Measurements from ENCODE around the gene PAX5. TPM values are rescaled to one million over a fixed set of nuclear protein-coding genes. Genes with fewer than 3 reads are reported as not detected.

PAX5 gene
- total and polyA plus RNA-seq, 2 of the 13 experiments (the other 11 are each of a cell fraction or from before 2014, with no cell fraction given) = not detected

GRCh38 chr9:37079370-37080164 lies 45.5 kb upstream of the PAX5 start (continued):
- no peak; the same call in 1 of the 2 replicates for TF ChIP-seq ZHX2 (IDR thresholded peaks at IDR 0.05; ENCODE audit: low read depth)
- 0 out of 2 replicates have a peak, but pooled peaks have one; percentile 74 for TF ChIP-seq ZHX2 (CRISPR knock-in tag; IDR thresholded peaks at IDR 0.05; ENCODE audit: borderline replicate concordance)
- TF ChIP-seq ZNF33B (CRISPR knock-in tag; IDR thresholded peaks at IDR 0.05) = peak; percentile 100
- TF ChIP-seq PTBP1 (IDR thresholded peaks at IDR 0.05; ENCODE audit: low read depth, low read length, poor library complexity, severe bottlenecking) = peak; percentile 62
- TF ChIP-seq ASH2L (IDR thresholded peaks at IDR 0.05; ENCODE audit: insufficient read length, low read depth, low read length) = peak; percentile 86
- TF ChIP-seq RARA (CRISPR knock-in tag; IDR thresholded peaks at IDR 0.05) = peak; percentile 63
- peak; percentile 96 for TF ChIP-seq MXI1 (IDR thresholded peaks at IDR 0.05; ENCODE audit: borderline replicate concordance, low read depth, low read length)
- peak; percentile 76 for TF ChIP-seq ZNF121 (CRISPR knock-in tag; IDR thresholded peaks at IDR 0.05)
- TF ChIP-seq ETV5 (CRISPR knock-in tag; IDR thresholded peaks at IDR 0.05; ENCODE audit: borderline replicate concordance) = peak; percentile 59
- no peak for TF ChIP-seq CBX2 (IDR thresholded peaks at IDR 0.05; ENCODE audit: low read depth, low read length)
- peak; percentile 92; the same call in 1 of the 2 replicates for TF ChIP-seq CBX2 (CRISPR knock-in tag; IDR thresholded peaks at IDR 0.05; ENCODE audit: low read depth)
- peak; percentile 89 for TF ChIP-seq HDAC1 (CRISPR knock-in tag; IDR thresholded peaks at IDR 0.05)
- peak; percentile 99 for TF ChIP-seq EED (CRISPR knock-in tag; IDR thresholded peaks at IDR 0.05)
- peak; percentile 98 for TF ChIP-seq MXD4 (CRISPR knock-in tag; IDR thresholded peaks at IDR 0.05)
- peak; percentile 99 for TF ChIP-seq ZNF275 (CRISPR knock-in tag; IDR thresholded peaks at IDR 0.05; ENCODE audit: borderline replicate concordance)
- TF ChIP-seq TBP (CRISPR knock-in tag; IDR thresholded peaks at IDR 0.05) = no peak
- TF ChIP-seq USF2 (IDR thresholded peaks at IDR 0.05; ENCODE audit: low read depth, low read length) = no peak
- peak; percentile 77; the same call in 1 of the 2 replicates for TF ChIP-seq USF2 (CRISPR knock-in tag; IDR thresholded peaks at IDR 0.05; ENCODE audit: borderline replicate concordance)
- TF ChIP-seq ZNF577 (CRISPR knock-in tag; IDR thresholded peaks at IDR 0.05; ENCODE audit: borderline replicate concordance, low read depth) = peak; percentile 97; the same call in 1 of the 2 replicates
- TF ChIP-seq ARNTL (CRISPR knock-in tag; IDR thresholded peaks at IDR 0.05) = peak; percentile 84; the same call in 1 of the 2 replicates
- peak; percentile 96 for TF ChIP-seq ZNF530 (CRISPR knock-in tag; IDR thresholded peaks at IDR 0.05; ENCODE audit: low read depth)

Measured in HepG2 (cell line).